ENCODE measurements around the gene SPATA16.

DNA sequence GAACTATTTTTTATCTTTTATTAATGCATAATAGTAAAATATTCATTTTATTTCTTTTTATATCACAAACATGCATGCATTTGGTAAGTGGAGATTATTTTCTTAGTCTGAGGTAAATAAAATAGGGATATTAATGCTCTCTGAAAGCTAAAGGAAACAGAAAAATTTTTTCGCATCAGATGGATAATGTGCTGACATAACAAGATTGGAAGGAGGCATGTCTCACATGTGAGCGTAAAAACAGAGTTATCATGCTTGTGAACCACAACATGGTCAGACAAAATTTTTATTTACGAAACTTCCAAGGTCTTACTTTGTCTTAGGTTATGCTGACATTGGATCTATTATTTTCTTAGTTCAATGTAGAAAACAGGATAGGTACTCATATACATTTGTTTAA is 166.1 kb downstream of the SPATA16 start:
- TF ChIP-seq, protein P1, sequence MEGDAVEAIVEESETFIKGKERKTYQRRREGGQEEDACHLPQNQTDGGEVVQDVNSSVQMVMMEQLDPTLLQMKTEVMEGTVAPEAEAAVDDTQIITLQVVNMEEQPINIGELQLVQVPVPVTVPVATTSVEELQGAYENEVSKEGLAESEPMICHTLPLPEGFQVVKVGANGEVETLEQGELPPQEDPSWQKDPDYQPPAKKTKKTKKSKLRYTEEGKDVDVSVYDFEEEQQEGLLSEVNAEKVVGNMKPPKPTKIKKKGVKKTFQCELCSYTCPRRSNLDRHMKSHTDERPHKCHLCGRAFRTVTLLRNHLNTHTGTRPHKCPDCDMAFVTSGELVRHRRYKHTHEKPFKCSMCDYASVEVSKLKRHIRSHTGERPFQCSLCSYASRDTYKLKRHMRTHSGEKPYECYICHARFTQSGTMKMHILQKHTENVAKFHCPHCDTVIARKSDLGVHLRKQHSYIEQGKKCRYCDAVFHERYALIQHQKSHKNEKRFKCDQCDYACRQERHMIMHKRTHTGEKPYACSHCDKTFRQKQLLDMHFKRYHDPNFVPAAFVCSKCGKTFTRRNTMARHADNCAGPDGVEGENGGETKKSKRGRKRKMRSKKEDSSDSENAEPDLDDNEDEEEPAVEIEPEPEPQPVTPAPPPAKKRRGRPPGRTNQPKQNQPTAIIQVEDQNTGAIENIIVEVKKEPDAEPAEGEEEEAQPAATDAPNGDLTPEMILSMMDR (conservative IDR thresholded peaks at IDR 0.05 in 1 of 2, IDR thresholded peaks at IDR 0.05 in 1 of 2; ENCODE audit: extremely low read depth in 1 of 2, insufficient read depth in 1 of 2, low read depth in 1 of 2, low read length in 2 of 2) = no peak
- no peak for TF ChIP-seq EZH2 (IDR thresholded peaks at IDR 0.05; ENCODE audit: borderline replicate concordance, low read length)

Data from mammary epithelial cell (primary cell).